A673 (cell line): ENCODE measurements around the gene VSTM4. TPM values are rescaled to one million over a fixed set of nuclear protein-coding genes. Genes with fewer than 3 reads are reported as not detected.

ENCODE experiments used
- BruUV-seq: library from RNA; stranded (reverse); fragments of 400-500 nt; replicated peaks from 2 replicates; lab custom pipeline; 2021; lab: Mats Ljungman, UMichigan
- CTCF ChIA-PET: fragments of 300-600 bp; sonication (Branson Sonifier 250); formaldehyde crosslinking; loops from one replicate; lab custom pipeline; 2022; ENCODE audit warnings: antibody characterized with exemption; lab: Charles Lee
- POLR2A ChIA-PET: fragments of 300-600 bp; sonication (Branson Sonifier 250); formaldehyde crosslinking; loops from one replicate; lab custom pipeline; 2022; ENCODE audit warnings: antibody characterized with exemption; ENCODE audit not compliant: low non-redundant PET; lab: Charles Lee
- DNase-seq: peaks from one replicate; pipeline ENCODE4 v3.0.0-alpha.2; 2015; ENCODE audit warnings: low spot score
- H3K27ac ChIP-seq: fragments of 200-600 bp; sonication (generic); 2 replicates; pipeline ENCODE4 v1.5.1; 2016; ENCODE audit warnings: mixed run types, low read depth, mild to moderate bottlenecking, mixed read lengths, antibody characterized with exemption, low read length; ENCODE audit not compliant: poor library complexity, severe bottlenecking
- H3K27me3 ChIP-seq: fragments of 200-600 bp; sonication (generic); replicated peaks from 2 replicates; pipeline ENCODE4 v1.6.1; 2017; ENCODE audit warnings: mixed run types, low read depth, mild to moderate bottlenecking, mixed read lengths, antibody characterized with exemption, low read length; ENCODE audit not compliant: insufficient read depth, poor library complexity
- H3K36me3 ChIP-seq: fragments of 200-600 bp; sonication (generic); 2 replicates; pipeline ENCODE4 v1.6.1; 2016; ENCODE audit warnings: mixed run types, mild to moderate bottlenecking, mixed read lengths, antibody characterized with exemption, low read length; ENCODE audit not compliant: insufficient read depth, poor library complexity, severe bottlenecking
- H3K4me1 ChIP-seq: fragments of 200-600 bp; sonication (generic); 2 replicates; pipeline ENCODE4 v1.6.1; 2017; ENCODE audit warnings: mixed run types, mild to moderate bottlenecking, mixed read lengths, antibody characterized with exemption, low read length; ENCODE audit not compliant: insufficient read depth, poor library complexity, severe bottlenecking
- H3K4me3 ChIP-seq: fragments of 200-600 bp; sonication (generic); 2 replicates; pipeline ENCODE4 v1.5.1; 2016; ENCODE audit warnings: low read depth, mixed run types, mild to moderate bottlenecking, mixed read lengths, low read length; ENCODE audit not compliant: poor library complexity, severe bottlenecking
- H3K9me3 ChIP-seq: fragments of 200-600 bp; sonication (generic); 2 replicates; pipeline ENCODE4 v1.6.1; 2016; ENCODE audit warnings: mixed run types, low read depth, mild to moderate bottlenecking, mixed read lengths, antibody characterized with exemption, low read length; ENCODE audit not compliant: poor library complexity, severe bottlenecking
- EZH2 ChIP-seq: fragments of 200-600 bp; sonication (generic); IDR thresholded peaks from 2 replicates; pipeline ENCODE4 v1.6.1; 2017; ENCODE audit warnings: borderline replicate concordance, low read depth, mild to moderate bottlenecking, mixed read lengths, antibody characterized with exemption, low read length; ENCODE audit not compliant: poor library complexity, severe bottlenecking
- intact Hi-C: fragments of 100-400 bp; cut with micrococcal nuclease; formaldehyde crosslinking; loops from one replicate; pipeline ENCODE4 v1.10.0; 2022; ENCODE audit not compliant: unreplicated experiment
- total RNA-seq: library from RNA; stranded (reverse); gene quantifications from 2 replicates; pipeline ENCODE4 v1.2.3, GENCODE V29; 2021
- TF ChIP-seq, protein P1 (sequence below): fragments of 300-800, 200-600 bp; sonication (generic); conservative IDR thresholded peaks from 2 replicates; pipeline ENCODE4 v1.5.1; 2017; ENCODE audit warnings: low read depth, mild to moderate bottlenecking, antibody characterized with exemption, low read length, moderate library complexity, mixed read lengths

Gene VSTM4
- total RNA-seq, 1 experiment from 2014 or later, result 0.11 TPM

DNA sequence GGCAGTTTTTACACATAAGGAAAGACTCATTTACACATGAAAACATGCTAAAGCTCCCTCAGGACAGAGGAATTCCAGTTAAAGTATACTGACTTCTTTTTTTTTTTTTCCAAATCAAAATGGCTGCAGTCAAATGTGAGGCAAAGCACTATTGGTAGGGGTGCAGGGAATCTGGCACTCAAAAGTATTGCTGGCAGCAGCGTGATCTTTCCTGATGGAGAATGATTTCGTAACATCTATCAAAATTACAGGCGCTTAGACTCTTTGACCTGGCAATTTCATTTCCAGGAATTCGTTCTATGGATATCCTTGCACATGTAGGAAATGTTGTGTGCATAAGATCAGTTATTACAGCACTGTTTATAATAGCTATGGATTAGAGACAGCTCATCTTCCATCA lies 65.7 kb downstream of the VSTM4 start:
- intact Hi-C loops, result no loop called here

DNA sequence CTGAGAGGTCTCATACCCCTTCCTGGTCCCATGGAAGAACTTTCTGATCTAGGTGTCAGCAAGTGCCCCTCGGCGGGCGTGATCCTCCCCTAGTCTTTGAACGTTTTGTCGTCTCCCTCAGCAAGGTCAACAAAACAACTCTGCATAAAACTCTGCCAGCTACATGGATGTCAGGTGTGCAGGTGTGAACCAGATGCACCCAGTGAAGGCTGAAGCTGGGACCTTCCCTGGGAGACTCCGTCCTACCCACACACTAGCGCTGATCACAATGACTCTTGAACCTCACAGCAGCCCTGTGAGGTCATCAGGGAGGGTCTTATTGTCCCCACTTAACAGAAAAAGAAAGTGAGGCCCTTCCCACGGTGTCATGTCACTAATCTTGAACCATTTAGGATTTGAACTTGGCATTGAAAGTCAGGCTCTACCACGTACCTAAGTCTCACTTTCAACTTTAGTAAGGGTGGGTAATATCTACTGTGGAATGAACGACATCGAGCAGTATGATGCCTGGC lies 68.1 kb downstream of the VSTM4 start:
- Histone ChIP-seq H3K27me3 (peaks cover 5% of the 10 kb centered on the region), H3K36me3 (no peaks in the 10 kb centered on the region), H3K27ac (no peak overlapping the region), H3K4me1 (no peaks in the 10 kb centered on the region), H3K9me3 (no peaks in the 10 kb centered on the region), H3K4me3 (no peak overlapping the region)
- POLR2A ChIA-PET, result no interaction called here
- TF ChIP-seq EZH2, result no peak
- TF ChIP-seq, protein P1, sequence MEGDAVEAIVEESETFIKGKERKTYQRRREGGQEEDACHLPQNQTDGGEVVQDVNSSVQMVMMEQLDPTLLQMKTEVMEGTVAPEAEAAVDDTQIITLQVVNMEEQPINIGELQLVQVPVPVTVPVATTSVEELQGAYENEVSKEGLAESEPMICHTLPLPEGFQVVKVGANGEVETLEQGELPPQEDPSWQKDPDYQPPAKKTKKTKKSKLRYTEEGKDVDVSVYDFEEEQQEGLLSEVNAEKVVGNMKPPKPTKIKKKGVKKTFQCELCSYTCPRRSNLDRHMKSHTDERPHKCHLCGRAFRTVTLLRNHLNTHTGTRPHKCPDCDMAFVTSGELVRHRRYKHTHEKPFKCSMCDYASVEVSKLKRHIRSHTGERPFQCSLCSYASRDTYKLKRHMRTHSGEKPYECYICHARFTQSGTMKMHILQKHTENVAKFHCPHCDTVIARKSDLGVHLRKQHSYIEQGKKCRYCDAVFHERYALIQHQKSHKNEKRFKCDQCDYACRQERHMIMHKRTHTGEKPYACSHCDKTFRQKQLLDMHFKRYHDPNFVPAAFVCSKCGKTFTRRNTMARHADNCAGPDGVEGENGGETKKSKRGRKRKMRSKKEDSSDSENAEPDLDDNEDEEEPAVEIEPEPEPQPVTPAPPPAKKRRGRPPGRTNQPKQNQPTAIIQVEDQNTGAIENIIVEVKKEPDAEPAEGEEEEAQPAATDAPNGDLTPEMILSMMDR, result no peak
- intact Hi-C loops, result no loop called here
- BruUV-seq, result no TSS peak
- CTCF ChIA-PET, result no interaction called here
- DNase-seq, result no peak

More for the DNA sequence above, 65.7 kb downstream of the VSTM4 start:
- Histone ChIP-seq H3K4me3 (no peak overlapping the region), H3K36me3 (no peaks in the 10 kb centered on the region), H3K4me1 (no peaks in the 10 kb centered on the region), H3K9me3 (no peaks in the 10 kb centered on the region), H3K27me3 (peaks cover 5% of the 10 kb centered on the region), H3K27ac (no peak overlapping the region)
- no peak for TF ChIP-seq EZH2
- TF ChIP-seq, protein P1, result no peak
- no TSS peak for BruUV-seq
- POLR2A ChIA-PET, result no interaction called here
- no peak for DNase-seq
- CTCF ChIA-PET, result no interaction called here

DNA sequence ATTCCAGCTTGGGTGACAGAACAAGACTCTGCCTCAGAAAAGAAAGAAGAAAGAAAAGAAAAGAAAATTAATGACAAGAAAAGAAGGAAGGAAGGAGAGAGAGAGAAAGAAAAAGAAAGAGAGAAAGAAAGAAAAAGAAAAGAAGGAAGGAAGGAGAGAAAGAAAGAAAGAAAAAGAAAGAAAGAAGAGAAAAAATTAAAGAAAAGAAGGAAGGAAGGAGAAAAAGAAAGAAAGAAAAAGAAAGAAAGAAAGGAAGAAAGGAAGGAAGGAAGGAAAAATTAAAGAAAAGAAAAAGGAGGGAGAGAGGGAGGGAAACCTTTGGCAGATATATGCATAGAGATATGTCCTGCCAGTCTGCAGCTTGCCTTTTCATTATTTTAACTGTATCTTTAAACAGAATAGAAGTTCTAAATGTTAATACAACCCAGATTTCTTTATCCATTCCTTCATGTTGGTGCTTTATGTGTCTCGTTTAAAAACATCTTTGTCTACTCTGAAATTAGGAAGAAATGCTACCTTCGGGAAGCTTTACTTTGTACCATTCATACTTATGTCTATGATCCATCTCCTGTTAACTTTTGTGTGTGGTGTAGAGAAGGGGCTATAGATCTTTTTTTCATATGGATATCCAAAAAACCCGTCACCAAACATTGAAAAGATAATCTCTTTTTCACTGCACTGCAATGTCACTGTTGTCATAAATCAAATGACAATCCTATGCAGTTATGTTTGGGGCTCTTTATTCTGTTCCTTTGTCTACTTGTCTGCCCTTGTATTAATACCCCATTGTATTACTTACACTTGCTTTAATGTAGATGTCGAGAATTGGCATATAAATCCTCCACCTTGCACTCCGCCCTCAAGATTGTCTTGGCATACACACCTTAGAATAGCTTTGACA lies 70.8 kb downstream of the VSTM4 start:
- no peak for DNase-seq
- Histone ChIP-seq H3K27ac (no peak overlapping the region), H3K4me1 (no peaks in the 10 kb centered on the region), H3K27me3 (no peaks in the 10 kb centered on the region), H3K4me3 (no peak overlapping the region), H3K9me3 (no peaks in the 10 kb centered on the region), H3K36me3 (no peaks in the 10 kb centered on the region)
- intact Hi-C loops, result no loop called here
- POLR2A ChIA-PET, result no interaction called here
- no TSS peak for BruUV-seq
- no peak for TF ChIP-seq EZH2
- CTCF ChIA-PET, result no interaction called here
